Umbilical cord (tissue), 2 donors: ENCODE results near the gene CDH4. TPM values are rescaled to one million over a fixed set of nuclear protein-coding genes. Genes with fewer than 3 reads are reported as not detected.
"Not testable (repeated sequence)": the region's sequence is repeated elsewhere in the genome, so short reads cannot be mapped to it uniquely, and the experiment has no call there.

Source experiments
- DNase-seq: peaks from one replicate; pipeline ENCODE4 v3.0.0-alpha.2; 2015; ENCODE audit warnings: low spot score
- total RNA-seq: library from RNA; depleted of rRNA; stranded (reverse); fragments of >200 nt; gene quantifications from one replicate; pipeline ENCODE4 v1.2.3, GENCODE V29; 2014; ENCODE audit warnings: low replicate concordance; ENCODE audit not compliant: insufficient read depth

CDH4 gene
- total RNA-seq, 1 donor from 2014 or later, result 0.48 TPM

DNA sequence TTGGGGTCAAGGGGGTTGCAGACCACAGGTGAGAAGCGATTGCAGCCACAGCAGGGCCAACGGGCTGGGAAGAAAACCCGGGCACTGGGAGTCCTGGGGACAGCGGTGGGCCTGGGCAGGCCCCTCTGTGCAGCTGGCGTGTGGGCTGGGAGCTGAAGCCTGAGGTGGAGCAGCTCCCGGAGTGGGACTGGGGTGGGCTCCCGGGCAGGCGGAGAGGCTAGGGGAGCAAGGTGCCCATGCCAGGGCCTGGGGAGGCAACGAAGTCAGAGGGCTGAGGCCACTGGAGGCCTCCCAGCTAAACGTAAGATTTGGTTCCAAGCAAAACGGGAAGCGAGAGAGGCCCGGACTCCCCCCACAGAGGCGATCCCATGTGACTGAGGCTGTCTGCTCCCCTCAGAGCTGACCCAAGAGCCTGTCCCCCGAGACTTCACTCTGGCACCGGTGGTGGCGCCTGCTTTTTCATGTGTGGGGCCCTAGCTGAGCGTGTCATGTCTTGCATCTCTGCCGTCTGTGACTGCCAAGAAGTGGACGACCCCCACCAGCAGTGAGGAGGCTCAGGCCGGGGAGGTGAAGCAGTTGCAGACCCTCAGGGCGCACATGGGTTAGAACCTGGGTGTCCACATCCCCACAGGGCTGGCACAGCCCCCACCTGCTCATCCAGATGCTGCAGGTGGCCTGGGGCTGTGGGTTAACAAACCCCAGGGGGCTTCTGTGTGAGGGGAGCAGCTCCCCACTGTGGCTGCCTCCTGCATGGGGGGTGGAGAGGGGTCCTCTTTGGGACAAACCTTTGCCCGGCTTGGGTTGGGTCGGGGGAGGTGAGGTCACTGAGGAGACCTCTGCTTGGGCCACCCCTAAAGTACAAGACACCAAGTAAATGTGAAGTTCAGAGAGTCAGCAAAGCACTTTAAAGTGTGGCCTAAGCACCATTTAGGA lies 601.3 kb downstream of the CDH4 start:
- no peak for DNase-seq

DNA sequence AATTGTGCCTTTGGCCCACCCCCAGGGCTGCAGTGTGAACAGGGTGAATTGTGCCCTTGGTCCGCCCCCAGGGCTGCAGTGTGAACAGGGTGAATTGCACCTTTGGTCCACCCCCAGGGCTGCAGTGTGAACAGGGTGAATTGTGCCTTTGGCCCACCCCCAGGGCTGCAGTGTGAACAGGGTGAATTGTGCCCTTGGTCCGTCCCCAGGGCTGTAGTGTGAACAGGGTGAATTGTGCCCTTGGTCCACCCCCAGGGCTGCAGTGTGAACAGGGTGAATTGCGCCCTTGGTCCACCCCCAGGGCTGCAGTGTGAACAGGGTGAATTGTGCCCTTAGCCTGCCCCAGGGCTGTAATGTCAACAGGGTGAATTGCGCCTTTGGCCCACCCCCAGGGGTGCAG lies 602.5 kb downstream of the CDH4 start:
- not testable (repeated sequence) for DNase-seq

DNA sequence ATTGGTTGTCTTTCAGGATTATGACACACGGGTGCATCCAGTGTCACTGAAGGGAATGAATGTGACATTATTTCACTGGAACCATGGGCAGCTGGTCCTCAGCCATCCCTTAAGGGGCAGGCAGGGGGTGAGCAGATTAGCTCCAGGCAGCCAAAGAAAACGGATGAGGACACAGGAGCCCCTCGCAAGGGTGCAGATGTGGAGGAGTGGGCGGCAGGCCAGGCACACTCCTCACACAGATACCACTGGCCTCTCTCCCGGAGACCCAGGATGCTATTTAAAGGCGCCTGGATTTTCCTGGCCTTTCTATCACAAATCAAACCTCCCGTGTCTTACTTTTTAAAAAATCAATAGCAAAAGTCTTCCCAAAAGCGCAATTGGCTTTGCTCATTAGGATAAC lies 603.2 kb downstream of the CDH4 start:
- DNase-seq, result no peak

DNA sequence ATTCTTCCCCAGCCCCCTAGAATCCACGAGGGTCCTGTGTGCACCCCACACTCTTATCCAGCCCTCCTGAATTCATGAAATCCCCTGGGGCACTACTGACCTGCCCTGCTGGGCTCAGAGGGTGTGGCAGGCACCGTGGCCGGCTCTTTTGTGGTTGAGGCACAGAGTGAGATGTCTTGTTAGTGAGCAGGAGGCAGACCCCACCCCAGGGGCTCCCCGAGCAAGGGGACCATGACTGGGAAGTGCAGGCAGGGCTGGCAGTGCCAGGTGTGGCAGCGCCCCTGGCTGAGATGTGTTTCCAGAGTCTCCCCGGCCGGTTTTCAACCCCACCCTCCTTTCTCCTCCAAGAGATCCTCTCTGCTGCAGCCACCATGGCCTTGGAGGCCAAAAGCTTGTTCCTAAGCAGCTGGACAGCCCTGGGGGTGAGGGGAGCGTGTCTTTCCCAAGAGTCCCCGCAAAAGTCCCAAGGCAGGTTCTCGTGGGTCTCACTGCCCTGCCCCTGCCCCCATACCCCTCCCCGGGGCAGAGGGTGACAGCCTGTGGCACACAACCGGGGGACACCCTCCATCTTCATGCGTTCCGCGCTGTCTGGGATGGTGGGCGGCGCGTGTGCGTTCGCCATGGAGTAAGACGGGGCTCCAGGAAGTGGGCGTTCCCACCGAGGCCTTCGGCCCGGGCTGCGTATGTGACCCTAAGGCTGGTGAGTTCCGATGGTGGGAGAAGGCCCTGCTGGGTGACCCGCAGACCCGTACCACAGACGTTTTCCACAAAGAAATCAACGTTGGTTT lies 604.8 kb downstream of the CDH4 start:
- DNase-seq, result no peak

DNA sequence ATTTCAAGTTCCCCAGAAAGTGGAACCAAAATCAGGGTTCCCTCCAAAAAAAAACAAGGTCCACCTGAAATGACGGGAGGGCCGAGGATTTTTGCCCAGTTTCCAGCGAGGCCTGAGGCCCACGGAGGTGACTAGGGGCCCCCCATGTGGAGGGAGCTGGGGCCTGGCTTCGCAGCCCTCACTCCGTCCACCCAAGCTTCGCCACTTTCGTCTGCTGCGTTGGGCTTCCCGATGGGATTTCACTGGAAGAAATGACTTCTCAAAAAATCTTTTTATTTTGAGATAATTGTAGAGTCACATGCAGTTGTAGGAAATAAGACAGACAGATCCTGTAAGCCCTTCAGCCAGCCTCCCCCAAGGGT lies 605.3 kb downstream of the CDH4 start:
- DNase-seq, result no peak

DNA sequence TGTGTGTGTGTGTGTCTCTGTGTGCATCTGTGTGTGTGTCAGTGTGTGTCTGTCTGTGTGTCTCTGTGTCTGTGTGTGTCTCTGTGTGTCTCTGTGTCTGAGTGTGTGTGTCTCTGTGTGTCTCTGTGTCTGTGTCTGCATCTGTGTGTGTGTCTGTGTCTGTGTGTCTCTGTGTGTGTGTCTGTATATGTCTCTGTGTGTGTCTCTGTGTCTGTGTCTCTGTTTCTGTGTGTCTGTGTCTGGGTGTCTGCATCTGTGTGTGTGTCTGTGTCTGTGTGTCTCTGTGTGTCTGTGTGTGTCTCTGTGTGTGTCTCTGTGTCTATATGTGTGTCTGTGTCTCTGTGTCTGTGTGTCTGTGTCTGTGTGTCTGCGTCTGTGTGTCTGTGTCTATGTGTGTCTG lies 605.8 kb downstream of the CDH4 start:
- no peak for DNase-seq

DNA sequence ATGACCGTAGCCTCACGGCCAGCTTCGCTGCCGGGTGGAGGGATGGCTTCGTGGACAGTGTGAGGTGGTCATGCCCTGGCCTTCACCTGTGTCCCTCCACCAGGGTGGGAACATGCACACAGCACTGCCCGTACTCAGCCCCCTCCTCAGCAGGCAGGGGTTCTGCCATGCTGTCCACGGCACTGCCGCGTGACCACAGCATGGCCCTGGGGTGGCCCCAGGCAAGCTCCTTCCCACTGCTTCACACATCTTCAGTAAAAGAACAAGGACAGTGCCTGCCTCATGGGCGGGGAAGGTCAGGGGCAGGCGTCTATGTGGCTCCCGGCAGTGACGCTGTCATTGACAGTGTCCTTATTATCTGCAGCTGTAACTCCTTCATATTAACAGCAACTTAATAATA lies 607.7 kb downstream of the CDH4 start:
- no peak for DNase-seq

DNA sequence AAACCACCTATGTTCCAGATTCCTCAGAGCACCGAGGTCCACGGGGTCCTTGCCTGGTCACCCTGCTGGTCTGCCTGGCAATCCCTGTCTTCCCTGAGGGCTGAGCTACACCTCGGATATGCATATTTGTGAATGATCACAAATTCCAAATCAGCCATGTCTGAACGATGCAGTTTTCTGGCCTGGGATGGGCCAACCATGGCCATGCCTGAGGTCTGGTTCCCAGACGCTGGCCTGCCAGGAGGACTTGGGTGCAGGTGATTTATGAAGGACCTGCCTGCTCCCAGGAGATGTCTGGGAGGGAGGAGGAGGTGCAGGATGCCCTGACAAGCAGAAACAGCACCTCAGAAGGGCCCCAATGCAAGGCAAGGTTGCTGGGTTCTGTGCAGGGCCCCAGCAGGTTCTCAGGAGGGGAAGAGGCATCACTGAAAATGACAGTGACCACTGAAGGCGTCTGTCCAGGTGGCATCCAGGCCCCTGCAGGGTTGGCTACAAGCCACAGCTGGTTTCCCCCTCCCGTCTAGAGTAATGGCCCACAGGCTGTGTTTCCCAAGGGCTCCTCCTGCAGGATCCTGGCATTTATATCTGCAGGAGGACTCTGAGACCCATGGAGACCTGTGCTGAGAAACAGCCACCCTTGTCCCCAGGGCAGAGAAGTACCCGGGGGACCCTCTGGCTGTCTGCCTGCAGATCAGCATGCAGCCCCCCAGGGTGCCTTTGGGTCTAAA lies 608.4 kb downstream of the CDH4 start:
- no peak for DNase-seq

DNA sequence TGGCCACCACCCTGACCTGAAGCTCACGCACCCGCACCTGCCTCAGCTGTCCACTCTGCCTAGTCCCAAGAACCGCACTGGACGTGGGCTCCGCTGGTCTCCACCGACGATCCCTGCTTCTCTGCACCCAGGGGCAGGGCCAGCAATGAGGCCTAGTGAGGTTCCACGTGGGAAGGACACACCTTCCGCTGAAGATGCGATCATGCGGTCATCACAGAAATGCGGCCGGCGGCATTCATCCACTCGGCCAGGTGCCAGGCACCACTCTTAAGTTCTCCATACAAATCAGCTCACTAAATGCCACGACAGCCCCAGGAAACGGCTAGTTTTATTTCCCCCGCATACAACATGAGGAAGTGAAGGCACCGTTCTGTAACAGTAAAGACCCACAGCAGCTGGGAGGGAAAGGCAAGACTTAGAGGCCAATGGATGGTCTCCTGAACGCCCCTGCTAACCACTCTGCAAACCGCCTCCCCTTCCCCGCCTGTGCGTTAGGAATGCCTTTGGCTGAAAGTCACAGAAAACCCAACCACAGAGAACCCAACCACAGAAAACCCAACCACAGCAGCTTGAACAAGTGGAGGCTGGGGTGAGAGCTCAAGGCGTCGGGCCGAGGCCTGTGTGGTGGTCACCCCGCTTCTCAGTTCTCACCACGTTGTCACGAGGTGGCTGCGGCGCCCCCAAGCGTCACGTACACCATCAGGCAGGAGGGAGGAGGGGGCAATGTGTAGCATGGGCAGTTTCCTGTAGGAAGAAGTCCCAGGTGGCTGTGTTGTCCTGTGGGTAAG lies 609.2 kb downstream of the CDH4 start:
- DNase-seq, result no peak

DNA sequence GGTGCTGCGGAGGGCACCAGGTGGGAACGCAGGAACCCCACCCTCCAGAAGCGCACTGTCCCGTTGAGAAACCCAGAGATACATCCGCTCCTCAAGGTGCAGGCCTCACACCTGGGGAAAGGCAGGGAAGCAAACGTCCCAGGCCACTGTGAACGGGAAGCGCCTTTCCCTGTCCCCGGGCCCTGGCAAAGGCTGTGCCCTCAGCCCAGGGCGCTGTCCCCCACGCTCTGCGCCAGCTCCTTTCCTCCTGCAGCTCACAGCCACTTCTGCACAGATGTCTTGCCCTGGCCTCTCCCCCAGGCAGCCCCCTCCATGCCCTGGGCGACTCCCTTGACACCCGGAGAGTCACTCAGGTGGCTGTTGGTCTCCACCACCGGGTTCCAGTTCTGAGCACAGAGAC lies 609.8 kb downstream of the CDH4 start:
- DNase-seq, result no peak

DNA sequence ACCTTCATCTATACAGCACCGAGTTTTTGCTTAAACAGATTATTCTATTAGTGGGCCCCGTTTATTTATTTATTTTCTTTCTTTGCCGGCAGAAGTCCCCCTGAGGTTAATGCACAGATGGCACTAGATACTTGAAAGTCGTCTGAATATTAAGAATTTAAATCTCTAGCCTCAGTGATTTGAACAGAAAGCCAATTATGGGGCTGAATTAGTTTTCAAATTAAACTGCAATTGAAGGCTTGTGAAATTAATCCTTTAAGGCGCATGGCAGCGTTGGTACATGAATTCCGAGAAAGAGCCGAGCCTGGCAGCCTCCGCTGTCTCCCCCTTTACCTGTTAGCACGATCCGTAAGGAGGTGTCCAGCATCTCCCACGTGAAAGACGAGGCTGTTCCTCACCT lies 610.8 kb downstream of the CDH4 start:
- no peak for DNase-seq

DNA sequence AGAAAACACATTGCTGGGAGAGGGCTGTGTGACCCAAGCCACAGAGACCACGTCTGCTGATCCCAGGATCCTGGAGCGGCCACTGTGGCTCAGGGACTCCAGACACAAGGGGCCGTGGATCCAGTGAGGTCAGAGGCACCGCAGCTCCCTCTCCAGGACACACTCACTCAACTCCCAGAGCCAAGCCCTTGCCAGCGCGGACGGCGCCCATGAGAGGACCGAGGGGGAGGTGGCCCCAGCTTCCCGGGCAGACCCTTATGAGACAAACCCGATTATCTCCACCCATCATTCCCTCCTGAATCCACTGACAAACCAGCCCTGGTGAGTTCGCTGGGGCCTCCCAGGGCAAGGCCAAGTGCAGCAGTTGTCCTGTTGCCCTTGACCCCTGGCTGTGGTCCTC lies 612.4 kb downstream of the CDH4 start:
- DNase-seq, result no peak

DNA sequence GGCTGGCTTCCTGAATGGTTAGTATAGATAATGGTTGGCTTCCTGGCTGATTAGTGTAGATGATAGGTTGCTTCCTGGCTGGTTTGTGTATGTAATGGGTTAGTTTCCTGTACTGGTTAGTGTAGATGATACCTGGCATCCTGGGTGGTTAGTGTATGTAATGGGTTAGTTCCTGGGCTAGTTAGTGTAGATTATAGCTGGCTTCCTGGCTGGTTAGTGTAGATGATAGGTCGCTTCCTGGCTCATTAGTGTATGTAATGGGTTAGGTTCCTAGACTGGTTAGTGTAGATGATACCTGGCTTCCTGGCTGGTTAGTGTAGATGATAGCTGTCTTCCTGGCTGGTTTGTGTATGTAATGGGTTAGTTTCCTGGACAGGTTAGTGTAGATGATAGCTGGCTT lies 613.3 kb downstream of the CDH4 start:
- DNase-seq, result no peak

DNA sequence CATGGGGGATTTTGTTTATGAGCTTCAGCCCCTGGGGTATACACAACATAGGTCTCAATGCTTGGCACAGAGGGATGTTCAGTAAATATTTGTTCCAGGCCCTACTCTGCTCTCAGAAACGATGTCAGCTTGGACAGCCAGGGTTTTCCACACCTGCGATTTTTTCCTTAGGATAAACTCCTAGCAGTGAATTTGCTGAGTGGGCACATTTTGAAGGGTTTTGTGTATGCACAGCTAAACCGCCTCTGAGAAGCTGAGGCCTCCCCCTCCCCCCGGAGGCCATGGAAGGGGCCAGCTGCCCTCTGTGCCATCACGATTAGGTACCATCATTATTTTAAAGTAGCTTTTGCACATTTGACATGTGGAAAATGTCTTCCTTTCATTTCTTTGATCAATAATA lies 614.1 kb downstream of the CDH4 start:
- no peak for DNase-seq

DNA sequence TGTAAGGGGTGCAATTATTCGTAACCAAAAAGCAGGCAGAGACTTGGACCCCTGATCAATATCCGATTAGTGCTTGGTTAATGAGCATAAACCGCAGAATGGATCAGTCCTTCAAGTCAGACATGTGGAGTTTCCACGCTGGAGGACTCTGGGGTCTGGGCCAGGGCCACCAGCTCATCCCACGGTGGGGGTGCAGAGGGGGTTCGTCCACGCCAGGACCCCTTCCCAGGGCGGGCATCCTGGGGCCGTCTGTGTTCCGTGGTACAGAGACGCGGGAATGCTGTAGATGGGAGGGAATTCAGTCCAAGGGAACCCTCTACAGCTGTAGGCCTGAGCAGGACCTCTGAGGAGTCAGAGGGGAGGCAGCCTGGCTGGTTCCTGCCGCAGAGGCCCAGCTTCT lies 615.9 kb downstream of the CDH4 start:
- no peak for DNase-seq

DNA sequence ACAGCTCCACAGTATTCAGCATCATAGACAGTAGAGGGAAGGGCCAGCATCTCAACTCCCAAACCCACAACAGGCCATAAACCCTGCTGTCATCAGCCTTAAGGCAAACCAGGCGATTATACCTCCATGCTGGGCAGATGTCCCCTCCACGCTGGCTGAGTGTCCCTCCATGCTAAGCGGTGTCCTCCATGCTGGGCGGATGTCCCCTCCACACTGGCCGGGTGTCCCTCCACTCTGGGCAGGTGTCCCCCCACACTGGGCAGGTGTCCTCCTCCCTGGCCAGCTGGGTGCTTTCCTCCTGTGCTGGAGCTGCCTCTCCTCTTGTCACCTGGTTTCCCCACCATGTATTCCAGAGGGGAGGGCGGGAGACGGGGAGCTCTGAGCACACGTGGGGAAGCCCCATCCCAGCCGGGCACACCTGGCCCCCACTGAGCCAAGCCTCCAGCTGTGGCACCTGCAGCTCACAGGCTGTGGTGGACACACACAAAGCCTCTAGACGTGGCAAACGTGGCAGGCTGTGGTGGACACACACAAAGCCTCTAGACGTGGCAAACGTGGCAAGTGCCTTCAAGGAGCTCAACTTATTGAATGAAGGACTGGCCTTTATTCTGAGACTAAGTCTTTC lies 616.5 kb downstream of the CDH4 start:
- no peak for DNase-seq

DNA sequence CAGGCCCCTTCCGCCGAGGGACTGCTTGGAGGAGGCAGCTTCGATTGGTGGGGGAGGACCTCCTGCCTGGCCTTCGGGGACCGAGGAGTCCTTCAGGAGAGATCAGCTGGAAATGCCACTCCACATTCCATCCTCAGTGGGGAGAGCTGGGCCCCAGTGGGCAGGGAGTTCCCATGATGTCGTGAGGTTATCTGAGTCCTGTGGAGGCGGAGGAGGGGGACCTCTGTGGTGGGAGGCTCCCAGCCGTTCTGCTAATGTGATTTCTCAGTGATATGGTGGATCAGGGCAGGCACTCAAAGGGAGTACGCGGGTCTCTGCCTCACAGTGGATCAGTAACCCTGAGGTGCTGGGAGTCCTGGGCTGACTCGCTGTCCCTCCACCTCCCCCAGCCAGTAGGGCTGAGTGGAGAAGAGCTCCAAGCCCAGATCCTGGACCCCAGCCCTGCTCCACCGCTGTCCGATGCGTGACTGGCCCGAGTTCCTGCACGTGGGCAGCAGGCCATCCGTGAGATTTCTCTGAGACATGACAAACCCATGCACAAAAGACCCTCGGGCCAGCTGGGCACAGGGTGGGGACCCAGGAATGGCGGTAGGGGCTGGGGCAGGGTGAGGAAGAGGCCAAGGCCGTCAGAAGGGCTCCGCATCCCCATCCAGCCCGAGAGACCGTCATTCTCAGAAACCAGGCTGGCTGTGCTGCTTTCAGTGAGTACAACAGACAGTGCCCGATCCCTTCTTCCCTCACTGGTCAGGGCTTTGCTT lies 617.9 kb downstream of the CDH4 start:
- DNase-seq, result no peak

DNA sequence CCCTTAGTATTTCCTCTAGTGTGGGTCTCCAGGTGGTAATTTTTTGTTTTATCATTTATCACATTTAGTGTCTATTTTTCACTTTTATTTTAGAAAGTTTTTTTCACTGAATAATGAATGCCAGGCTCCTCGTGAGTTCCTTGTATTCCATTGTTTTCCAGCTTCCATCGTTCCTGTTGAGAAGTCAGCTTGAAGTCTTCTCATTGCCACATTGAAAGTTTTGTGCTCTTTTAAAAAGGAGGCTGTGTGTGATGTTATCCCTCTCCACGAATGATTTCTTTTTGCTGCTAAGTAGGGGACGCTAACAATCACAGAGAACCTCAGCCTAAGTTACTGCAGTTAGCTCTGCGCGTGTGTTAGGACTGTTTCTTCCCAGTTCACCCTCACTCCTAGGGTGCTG lies 619.1 kb downstream of the CDH4 start:
- DNase-seq, result no peak

DNA sequence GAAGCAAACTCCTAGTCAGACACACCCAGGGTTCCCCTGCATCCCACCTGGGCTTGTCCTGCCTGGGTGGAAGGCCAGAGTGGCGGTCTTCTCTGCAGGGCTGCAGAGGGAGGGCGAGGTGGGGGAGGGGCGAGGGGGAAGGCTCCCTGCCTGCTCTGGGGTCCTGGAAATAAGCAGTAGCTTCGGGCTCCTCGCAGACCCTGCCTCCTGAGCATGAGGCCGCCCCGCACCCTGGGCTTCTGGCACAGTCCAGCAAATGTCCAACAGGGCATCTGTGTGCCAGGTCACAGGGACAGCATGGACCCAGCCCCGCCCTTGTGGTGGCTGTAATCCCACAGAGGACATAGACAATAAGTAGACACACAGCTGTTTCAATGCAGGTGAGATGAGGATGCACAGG lies 619.9 kb downstream of the CDH4 start:
- DNase-seq, result no peak

DNA sequence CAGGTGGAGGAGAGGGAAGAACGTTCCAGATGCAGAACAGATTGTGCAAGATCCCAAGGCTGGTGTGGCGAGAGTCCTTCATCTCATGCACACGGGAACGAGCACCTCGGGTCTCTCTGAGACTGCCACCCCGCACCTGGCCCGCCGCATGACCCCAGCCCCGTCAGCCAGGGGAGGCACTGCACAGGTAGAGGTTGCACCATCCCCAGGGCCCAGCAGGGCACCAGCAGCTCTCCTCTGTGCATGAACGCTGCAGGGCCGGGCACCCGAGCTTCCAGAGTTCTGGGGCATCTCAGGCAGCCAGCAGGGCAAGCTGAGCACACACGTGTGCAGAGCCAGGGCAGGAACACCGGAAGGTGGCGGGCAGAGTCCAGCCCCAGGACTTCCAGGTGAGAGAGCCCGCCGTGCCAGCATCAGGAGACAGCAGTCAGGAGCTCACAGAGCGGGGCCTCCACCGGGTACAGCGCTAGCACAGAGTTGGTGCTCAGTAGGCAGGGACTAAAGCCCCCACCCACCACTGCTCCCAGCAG lies 620.4 kb downstream of the CDH4 start:
- DNase-seq, result no peak
